ENCODE results near the gene CFAP20DC.
"Not testable (repeated sequence)": the region's sequence is repeated elsewhere in the genome, so short reads cannot be mapped to it uniquely, and the experiment has no call there.

Gene CFAP20DC

DNA sequence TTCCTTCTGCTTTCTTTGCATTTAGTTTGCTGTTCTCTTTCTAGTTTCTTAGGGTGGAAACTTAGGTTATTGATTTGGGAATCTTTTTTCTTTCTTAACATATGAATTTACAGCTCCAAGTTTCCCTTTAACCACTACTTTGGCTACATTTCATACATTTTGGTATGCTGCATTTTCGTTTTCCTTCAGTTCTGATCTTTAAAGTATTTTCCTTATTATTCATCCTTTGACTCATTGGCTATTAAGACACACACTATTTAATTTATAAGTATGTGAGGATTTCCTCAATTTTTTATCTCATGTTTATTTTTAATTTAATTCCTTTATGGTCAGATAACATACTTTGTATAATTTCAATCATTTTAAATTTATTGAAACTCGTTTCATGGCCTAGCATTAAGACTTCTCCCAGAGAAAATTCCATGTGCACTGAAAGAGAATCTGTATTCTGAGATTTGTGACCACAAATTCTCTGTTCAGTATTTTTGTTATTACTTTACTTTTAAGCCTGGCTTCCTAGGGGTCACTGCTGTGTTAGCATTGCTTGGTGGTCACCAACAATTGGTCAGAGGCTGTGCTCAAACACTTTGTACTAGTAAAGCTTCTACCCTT, 87.7 kb downstream of the CFAP20DC start:
- DNase-seq = no peak

DNA sequence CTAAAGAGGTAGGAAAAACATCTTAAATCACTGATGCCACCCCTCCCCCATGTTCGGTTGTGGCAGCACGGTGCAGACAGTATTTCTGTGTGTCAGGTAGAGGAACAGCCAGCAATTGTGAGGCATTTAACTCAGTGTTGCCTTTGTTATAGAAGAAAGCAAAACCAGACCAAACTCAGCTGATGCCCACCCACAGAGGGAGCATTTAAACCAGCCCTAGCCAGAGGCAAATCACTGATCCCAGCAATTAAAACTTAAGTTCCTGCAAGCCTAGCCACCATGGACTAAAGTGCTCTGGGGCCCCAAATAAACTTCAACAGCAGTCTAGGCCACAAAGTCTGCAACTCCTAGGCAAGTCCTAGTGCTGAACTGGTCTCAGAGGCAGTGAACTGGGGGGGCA, 94.5 kb downstream of the CFAP20DC start:
- DNase-seq = no peak

DNA sequence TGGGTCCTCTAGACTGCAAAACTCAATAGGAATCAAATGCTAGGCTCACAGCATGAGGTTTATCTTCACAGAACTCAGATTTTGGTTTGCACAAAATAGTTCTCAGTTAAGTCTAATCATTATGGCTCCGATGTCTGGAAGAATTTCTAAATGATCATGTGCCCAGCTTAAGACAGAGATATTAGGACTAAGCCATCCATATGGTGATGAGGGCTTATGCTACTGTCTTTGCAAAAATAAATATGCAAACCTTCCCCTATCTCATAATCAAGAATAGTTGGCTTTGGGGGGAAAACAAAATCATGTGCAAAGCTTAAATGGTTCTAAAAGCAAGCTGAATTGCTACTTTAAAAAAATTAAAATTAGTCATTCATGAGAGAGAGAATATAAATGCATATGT, 96.5 kb downstream of the CFAP20DC start:
- no peak for DNase-seq

DNA sequence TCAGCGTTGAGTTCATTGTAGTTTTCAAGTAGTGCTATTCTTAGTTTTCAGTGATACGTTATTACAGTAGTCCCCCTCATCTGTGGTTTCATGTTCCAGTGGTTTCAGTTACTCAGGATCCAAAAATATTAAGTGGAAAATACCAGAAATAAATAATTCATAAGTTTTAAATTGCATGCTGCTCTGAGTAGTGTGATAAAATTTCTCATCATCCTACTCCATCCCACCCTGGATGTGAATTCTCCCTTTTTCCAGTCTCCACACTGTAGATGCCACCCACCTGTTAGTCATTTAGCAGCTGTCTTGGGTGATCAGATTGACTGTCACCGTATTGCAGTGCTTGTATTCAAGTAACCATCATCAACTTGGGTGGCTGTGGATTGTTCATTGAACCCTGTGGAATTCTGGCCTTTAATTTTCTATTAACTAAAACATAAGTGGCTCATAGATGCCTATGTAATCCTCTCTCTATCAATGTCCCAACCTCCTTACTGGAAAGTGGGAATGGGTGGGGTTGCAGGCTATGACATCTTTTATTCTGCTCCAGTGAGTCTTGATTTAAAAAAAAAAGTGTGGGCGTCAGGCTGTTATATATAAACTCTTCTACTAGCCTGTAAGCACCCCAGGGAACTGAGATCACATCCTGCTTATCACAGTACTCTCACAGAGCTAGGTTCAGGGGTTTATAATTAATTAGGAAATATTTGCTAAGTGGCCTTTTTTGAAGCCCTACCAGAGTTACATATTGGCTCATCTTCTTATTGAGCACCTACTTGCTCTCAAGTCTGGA, 97.5 kb downstream of the CFAP20DC start:
- DNase-seq = no peak

DNA sequence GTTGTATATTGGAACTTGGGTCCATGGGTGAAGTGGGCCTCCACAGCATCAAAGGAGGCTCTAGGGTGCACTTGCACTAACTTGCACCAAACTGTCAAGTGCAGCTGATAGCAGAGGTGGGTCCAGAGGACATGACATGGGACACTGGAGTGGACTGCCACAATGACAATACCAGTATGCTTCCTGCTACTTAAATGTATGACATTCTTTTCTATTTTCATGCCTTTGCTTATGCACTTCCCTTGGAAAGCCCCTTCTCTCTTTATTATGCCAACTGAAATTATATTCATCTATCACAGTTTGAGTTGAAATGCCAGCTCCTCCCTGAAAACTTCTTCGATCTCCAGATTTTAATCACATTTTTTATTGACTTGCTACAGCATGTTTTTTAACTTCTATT, 101.8 kb downstream of the CFAP20DC start:
- DNase-seq = no peak

DNA sequence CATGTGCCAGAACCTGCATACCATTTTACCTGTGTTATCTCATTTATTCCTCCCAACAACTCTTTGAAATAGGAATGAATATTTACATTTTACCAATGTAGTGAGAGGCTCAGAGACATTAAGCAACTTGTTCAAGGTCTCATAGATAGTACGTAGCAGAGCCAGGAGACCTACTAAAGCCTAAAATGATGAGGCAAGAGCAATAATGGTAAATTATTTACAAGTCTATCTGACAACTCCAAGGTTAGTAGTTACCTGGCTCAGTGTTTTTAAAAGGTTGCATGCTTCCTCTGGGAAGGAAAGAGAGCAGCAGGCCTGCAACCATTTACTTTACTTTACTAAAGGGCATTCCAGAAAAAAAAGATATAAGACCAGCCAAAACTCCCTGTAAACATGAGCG, 103.0 kb downstream of the CFAP20DC start:
- DNase-seq = no peak

DNA sequence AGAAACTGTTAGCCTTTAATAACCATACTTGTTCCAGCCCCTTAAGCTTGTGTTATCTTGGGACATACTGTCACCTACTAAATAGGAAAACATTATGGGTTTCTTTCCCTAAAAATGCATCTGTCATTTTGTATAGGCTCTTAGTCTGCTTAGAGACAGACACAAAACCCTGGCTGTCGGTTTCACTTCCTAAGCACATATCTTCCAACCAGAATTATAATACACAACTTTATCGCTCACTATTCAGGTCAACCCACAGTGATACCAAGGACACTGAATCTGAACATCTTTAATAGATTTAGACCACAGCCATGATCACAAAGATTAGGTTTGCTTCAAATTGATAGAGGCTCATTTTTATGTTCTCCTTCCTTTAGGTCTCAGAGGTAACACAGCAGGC, 111.8 kb downstream of the CFAP20DC start:
- DNase-seq = no peak

DNA sequence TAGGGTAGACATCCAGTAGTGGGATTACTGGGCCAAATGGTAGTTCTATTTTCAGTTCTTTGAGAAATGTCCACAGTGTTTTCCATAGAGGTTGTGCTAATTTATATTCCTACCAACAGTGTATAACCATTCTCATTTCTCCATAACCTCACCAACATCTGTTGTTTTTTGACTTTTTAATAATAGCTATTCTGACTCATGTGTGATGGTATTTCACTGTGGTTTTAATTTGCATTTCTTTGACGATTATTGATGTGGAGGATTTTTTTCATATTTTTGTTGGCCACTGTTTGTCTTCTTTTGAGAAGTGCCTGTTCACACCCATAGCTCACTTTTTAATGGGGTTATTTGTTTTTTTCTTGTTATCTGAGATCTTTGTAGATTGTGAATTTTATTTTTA, 125.2 kb downstream of the CFAP20DC start:
- DNase-seq = no peak

DNA sequence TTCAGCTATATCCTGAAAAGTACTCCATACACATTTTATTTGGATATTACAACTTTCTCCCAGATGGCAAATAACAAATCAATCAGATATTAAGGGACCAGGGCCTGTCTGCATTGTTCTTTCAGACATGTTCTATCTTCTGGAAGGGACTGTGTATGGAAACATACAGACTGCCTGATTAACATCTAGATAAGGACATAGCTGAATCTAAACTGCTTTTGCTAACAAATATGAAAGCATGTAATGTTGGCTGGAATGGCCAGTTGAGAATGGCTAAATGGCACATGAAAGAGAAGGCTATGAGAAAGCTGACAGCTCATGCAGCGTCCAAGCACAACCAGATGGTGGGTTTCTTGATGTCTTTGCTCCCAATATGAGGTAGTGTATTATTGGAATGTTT, 149.4 kb downstream of the CFAP20DC start:
- no peak for DNase-seq

DNA sequence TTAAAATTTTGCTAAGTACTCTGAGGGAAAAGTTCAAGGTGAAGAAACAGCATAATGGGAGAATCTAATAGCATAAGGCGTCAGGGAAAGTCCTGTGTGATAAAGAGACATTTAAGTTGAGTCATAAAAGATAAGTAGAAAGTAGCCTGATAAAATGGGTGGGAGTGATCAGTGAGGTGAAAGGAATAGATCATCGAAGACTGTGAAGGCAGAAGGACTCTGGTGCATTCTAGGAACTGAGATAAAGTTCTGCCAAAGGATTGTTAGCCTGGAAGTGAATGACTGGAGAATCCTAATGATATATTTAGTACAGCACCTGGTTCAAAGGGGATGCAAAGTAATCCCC, 149.9 kb downstream of the CFAP20DC start:
- no peak for DNase-seq

DNA sequence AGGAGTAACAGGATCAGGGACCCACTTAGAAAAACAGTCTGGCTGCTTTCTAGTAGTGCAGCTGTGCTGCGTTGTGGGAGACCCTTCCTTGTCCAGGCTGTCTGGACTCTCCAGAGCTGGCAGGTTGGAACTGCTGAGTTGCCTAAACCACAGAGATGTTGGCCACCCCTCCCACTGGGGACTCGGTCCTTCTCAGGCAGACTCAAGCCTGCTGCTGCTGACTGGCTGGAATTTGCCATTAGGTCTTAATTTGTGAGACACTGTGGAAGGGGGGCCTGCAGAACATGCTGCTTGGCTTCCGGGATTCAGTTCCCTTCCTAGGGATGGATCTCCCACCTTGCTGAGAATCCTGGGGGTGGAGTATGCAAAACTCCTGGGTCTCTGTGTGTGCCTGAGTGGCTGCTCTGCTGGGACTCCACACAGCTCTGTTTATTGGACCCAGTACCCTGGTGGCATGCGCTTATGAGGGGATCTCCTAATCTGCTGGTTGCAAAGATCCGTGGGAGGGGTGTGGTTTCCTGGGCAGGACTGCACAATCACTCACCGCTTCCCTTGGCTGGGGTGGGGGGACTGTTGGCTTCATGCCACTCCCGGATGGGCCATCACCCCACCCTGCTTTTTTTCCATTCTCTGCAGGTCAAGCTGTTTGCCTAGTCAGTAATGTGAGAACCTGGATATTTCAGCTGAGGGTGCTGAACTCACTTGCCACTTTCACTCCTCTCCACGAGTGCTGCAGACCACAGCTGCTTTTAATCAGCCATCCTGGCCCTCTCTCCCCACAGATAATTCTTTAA, 150.5 kb downstream of the CFAP20DC start:
- DNase-seq = no peak

DNA sequence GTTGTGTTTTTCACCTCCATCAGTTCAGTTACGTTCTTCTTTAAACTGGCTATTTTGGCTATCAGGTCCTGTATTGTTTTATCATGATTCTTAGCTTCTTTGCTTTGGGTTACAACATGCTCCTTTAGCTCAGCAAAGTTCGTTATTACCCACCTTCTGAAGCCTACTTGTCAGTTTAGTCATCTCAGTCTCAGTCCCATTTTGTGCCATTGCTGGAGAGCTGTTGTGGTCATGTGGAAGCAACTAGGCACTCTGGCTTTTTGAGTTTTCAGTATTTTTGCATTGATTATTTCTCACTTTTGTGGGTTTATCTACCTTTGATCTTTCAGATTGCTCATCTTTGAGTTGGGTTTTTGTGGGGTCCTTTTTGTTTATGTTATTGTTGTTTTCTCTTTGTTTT, 151.3 kb downstream of the CFAP20DC start:
- no peak for DNase-seq

DNA sequence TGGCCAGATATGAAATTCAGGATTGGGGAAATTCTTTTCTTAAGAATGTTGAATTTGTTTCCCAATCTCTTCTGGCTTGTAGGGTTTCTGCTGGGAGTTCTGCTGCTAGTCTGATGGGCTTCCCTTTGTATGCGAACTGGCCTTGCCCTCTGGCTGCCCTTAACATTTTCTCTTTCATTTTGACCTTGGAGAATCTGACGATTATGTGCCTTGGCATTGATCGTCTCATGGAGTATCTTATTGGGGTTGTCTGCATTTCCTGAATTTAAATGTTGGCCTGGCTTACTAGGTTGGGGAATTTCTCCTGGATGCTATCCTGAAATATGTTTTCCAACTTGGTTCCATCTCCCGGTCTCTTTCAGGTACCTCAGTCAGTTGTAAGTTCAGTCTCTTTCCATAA, 152.2 kb downstream of the CFAP20DC start:
- no peak for DNase-seq

DNA sequence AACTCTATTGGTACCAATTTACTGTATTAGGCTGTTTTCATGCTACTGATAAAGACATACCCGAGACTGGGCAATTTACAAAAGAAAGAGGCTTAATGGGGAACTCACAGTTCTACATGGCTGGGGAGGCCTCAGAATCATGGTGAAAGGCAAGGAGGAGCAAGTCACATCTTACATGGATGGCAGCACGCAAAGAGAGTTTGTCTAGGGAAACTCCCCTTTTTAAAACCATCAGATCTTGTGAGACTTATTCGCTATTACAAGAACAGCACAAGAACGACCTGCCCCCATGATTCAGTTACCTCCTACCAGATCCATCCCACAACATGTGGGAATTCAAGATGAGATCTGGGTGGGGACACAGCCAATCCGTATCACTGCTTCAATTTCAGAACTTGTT, 154.1 kb downstream of the CFAP20DC start:
- not testable (repeated sequence) for DNase-seq

DNA sequence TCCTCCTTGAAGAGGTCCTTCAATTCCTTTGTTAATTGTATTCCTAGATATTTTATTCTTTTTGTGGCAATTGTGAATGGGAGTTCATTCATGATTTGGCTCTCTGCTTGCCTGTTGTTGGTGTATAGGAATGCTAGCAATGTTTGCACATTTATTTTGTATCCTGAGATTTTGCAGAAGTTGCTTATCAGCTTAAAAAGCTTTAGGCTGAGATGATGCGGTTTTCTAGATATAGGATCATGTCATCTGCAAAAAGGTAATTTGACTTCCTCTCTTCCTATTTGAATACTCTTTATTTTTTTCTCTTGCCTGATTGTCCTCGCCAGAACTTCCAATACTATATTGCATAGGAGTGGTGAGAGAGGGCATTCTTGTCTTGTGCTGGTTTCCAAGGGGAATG, 157.3 kb downstream of the CFAP20DC start:
- DNase-seq = not testable (repeated sequence)

DNA sequence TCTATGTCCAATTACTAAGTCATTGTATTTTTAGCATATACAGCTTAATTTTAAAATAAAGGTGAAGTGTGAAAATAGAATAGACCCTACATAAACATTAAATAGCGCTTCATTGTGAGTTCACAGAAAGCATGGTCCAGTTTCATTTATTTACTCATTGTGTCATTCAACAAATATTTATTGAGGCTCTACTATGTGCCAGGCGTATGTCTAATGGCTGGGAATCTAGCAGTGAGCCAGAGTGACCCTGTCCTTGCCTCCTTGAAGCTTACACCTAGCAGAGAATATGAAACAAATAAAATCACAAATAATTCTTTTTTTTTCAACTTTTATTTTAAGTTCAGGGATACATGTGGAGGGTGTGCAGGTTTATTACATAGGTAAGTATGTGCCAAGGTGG, 161.7 kb downstream of the CFAP20DC start:
- no peak for DNase-seq

DNA sequence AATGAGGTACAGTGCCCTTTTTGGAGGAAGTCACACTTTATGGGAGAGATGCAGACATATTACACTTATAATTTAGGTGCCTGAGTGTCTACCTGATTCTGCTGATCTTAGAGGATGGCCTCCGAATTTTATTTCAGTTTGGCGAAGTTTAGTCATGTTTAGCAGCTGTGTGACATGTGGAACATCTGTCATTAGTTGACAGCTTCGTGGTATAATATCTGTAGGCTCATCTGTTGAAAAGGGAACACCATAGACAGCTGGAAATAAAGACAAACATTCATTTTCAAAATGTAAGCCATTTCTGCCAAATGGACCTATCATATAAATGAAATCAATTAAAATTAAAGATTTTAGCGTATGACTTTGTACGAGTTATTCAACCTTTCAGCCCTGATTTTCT, 165.4 kb downstream of the CFAP20DC start:
- DNase-seq = no peak

DNA sequence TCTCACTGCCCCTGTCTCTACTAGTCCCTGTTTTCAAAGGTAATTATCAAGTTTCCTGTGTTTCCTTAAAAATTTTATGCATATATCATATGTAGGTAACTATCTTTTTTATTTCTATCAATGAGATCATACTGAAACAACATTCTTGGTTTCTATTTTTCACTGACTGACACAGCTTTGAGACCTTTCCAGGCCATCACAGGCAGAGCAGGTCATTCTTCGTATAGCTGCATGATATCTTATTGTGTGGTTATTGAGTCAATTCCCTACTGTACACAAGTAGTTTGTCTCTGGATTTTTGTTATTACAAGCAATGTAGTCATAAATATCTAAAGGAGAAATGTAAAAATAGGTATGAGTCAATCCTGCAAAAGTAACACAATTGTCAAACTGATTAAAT, 169.6 kb downstream of the CFAP20DC start:
- DNase-seq = no peak

DNA sequence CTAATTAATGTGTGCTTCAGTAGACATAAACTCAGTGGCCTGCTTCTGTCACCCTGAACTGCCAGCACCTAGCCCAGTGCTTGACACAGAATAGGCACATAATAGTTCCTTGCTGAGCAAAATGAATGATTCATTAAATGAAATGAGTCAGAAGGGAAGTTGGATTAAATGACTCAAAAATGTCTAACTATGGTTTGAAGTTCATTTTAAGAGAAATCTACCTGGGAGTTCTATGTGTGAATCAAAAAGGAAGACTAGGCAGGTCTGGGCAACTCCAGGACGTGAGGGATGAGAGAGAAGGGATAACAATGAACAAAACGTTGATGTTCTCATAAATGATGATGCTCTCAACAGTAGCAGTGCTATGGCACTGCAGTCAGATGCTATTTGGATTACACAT, 175.0 kb downstream of the CFAP20DC start:
- no peak for DNase-seq

DNA sequence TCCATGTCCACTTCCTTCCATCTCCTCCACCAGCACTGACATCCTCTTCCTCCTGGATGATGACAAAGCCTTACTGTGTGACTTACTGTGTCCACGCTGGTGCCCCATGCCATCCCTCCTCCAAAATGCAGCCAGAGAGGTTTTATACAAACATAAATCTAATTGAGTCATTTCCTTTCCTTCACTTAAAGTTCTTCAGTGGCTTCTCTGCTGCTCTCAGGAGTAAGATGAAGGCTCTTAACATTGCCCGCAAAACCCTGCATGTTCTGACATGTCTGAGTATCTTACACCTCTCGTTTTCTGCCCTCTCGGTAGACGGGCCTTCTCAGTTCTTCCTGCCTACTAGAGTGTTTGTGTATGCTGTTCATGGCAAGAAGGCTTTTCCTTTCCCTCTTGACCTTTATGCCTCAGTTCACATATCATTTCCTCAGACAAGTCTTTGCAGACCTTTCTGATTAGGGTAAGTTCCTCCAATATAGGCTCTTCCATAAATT, 175.5 kb downstream of the CFAP20DC start:
- no peak for DNase-seq

DNA sequence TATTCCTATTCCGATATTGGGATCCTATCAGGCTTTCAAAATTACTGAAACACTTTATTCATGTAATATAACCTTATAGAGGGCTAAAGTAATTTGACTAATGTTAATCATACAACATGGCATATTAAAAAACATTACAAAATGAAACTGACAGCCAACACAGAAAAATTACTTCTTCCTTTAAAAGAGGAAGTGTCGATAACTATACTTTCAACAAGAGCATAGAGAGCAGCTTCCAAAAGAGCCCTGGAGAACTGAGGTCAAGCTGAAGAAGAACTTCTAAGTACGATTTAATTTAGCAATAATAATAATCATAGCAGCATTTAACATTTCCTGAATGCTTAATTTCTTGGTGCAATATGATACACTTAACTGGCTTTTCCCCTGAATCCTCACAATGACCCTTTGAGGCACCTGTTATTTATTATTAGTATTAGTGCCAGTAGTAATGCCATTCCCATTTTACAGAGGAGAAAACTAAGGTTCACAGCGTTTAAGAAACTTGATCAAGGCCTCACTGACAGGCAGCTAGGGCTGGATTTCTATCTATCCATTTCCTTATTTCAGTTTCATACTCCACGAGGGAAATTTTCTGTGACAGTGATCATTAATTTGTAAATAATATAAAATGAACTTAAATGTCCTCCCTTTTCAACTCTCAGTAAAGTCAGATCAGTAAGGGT, 181.6 kb downstream of the CFAP20DC start:
- no peak for DNase-seq

DNA sequence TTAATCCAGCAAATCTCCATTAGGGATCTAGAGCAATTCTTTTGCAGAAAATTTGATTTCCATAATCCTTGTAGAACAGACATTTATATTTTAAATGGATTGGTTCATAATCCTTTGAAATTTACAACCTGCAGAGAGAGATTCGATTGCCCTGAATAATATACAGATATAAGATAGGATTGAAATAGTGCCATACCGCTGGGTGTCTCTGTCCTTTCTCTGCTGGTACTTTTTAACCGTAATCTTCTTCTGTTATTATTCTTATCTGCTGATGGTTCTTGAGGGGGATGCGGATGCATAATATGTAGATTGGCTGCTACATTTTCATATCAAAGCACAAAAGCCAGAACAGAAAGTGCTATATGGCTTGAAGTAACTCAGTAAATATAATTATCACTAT, 182.2 kb downstream of the CFAP20DC start:
- DNase-seq = no peak

DNA sequence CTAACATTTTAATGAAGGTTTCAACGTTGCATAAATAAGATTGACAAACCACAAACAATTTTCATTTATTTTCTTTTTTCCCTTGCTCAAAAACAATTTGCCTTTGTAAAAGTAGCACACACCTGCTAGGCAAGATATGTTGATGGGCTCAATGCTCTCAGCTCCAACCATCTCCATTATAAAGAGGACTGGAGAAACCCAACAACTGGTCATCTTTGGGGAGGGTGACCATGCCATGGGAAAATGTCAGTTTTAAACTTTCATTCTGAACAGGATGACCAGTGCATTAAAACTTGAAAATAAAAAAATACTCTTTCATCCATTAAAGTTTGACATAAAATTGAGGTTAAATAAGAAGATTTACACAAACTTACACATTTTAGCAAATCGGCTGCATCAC, 183.7 kb downstream of the CFAP20DC start:
- DNase-seq = no peak

All from activated naive CD4-positive, alpha-beta T cell treated with anti-CD3 and anti-CD28 coated beads, Interleukin-2, amount 50 U/mL, for 16 hours (primary cell).